Measurements from ENCODE around the gene GTF2E1. TPM values are rescaled to one million over a fixed set of nuclear protein-coding genes. Genes with fewer than 3 reads are reported as not detected.

The GTF2E1 gene
- polyA plus RNA-seq, 1 donor (not counting 4 experiments of a cell fraction or from before 2014, with no cell fraction given) = 14.8 TPM

- peak; percentile 74 for FAIRE-seq
- no peaks in the 10 kb centered on the region for H3K79me2 ChIP-seq (ENCODE audit: control insufficient read depth, insufficient read depth, low read length)
- H3K4me1 ChIP-seq (ENCODE audit: control insufficient read depth, extremely low read depth, insufficient read depth, low read length) = peaks cover 6% of the 10 kb centered on the region
- peak; percentile 17 for DNase-seq (ENCODE audit: low read depth, low spot score)
- no peak overlapping the region for H3K4me3 ChIP-seq (ENCODE audit: control insufficient read depth in 2 of 3, extremely low read depth in 1 of 3, insufficient read depth in 2 of 3, low read depth in 1 of 3, low read length in 3 of 3)
- no peaks in the 10 kb centered on the region for H3K27me3 ChIP-seq (ENCODE audit: control insufficient read depth, extremely low read depth, insufficient read depth, low read length)
- H3K27ac ChIP-seq (ENCODE audit: control insufficient read depth, insufficient read depth, low read length) = no peak overlapping the region
- no peaks in the 10 kb centered on the region for H3K9me3 ChIP-seq (ENCODE audit: control insufficient read depth, low read depth, low read length)
- H3K4me2 ChIP-seq (ENCODE audit: control insufficient read depth, extremely low read depth, insufficient read depth, low read depth, low read length) = no peak overlapping the region
- H3K9me1 ChIP-seq (ENCODE audit: control insufficient read depth, extremely low read depth, insufficient read depth, low read length) = no peaks in the 10 kb centered on the region
- TF ChIP-seq EZH2 (IDR thresholded peaks at IDR 0.05; ENCODE audit: low read length) (no peak), CTCF (optimal IDR thresholded peaks at IDR 0.05 in 1 of 3, IDR thresholded peaks at IDR 0.05 in 1 of 3, conservative IDR thresholded peaks at IDR 0.05 in 1 of 3; ENCODE audit: extremely low read depth in 1 of 3, insufficient read depth in 2 of 3, low read length in 3 of 3) (peak; percentile 78 to 80 (median 80))
- no peaks in the 10 kb centered on the region for H4K20me1 ChIP-seq (ENCODE audit: control insufficient read depth, extremely low read depth, insufficient read depth, low read length)
- H3K36me3 ChIP-seq (ENCODE audit: control insufficient read depth in 2 of 2, extremely low read depth in 1 of 2, insufficient read depth in 2 of 2, low read length in 2 of 2) = no peaks in the 10 kb centered on the region
- dilution Hi-C loops (cut with MboI; ENCODE audit: extremely low pct_ligation_motif_present, low sequenced_read_pairs) = no loop called here
- no peak overlapping the region for H3K9ac ChIP-seq (ENCODE audit: control insufficient read depth, extremely low read depth, insufficient read depth, low read length)
- H2AFZ ChIP-seq (ENCODE audit: control insufficient read depth, low read length) = no peak overlapping the region
These were observed 52.6 kb downstream of the GTF2E1 start for GRCh38 chr3:120795017-120795648.

- H3K27me3 ChIP-seq (ENCODE audit: control insufficient read depth, extremely low read depth, insufficient read depth, low read length) = no peaks in the 10 kb centered on the region
- TF ChIP-seq CTCF (optimal IDR thresholded peaks at IDR 0.05 in 1 of 3, IDR thresholded peaks at IDR 0.05 in 1 of 3, conservative IDR thresholded peaks at IDR 0.05 in 1 of 3; ENCODE audit: extremely low read depth in 1 of 3, insufficient read depth in 2 of 3, low read length in 3 of 3) (no peak), EZH2 (IDR thresholded peaks at IDR 0.05; ENCODE audit: low read length) (no peak)
- H3K9me3 ChIP-seq (ENCODE audit: control insufficient read depth, low read depth, low read length) = no peaks in the 10 kb centered on the region
- dilution Hi-C loops (cut with MboI; ENCODE audit: extremely low pct_ligation_motif_present, low sequenced_read_pairs) = no loop called here
- H3K36me3 ChIP-seq (ENCODE audit: control insufficient read depth in 2 of 2, extremely low read depth in 1 of 2, insufficient read depth in 2 of 2, low read length in 2 of 2) = no peaks in the 10 kb centered on the region
- H3K79me2 ChIP-seq (ENCODE audit: control insufficient read depth, insufficient read depth, low read length) = no peaks in the 10 kb centered on the region
- no peaks in the 10 kb centered on the region for H4K20me1 ChIP-seq (ENCODE audit: control insufficient read depth, extremely low read depth, insufficient read depth, low read length)
- no peak overlapping the region for H3K27ac ChIP-seq (ENCODE audit: control insufficient read depth, insufficient read depth, low read length)
- H3K9me1 ChIP-seq (ENCODE audit: control insufficient read depth, extremely low read depth, insufficient read depth, low read length) = no peaks in the 10 kb centered on the region
- H3K9ac ChIP-seq (ENCODE audit: control insufficient read depth, extremely low read depth, insufficient read depth, low read length) = no peak overlapping the region
- no peak overlapping the region for H3K4me2 ChIP-seq (ENCODE audit: control insufficient read depth, extremely low read depth, insufficient read depth, low read depth, low read length)
- H3K4me1 ChIP-seq (ENCODE audit: control insufficient read depth, extremely low read depth, insufficient read depth, low read length) = peaks cover 6% of the 10 kb centered on the region
- FAIRE-seq = no peak
- H2AFZ ChIP-seq (ENCODE audit: control insufficient read depth, low read length) = no peak overlapping the region
- no peak for DNase-seq (ENCODE audit: low read depth, low spot score)
- no peak overlapping the region for H3K4me3 ChIP-seq (ENCODE audit: control insufficient read depth in 2 of 3, extremely low read depth in 1 of 3, insufficient read depth in 2 of 3, low read depth in 1 of 3, low read length in 3 of 3)
These were observed 53.4 kb downstream of the GTF2E1 start for GRCh38 chr3:120795959-120796358.
